ENCODE measurements around the gene GPR17.

GPR17 gene

GRCh38 chr2:127645395-127646291 is at the start of gene GPR17:
GPR17 (plus strand) TSS chr2:127646153; CDS start chr2:127650736, 4,583 bp downstream.
- no peak for DNase-seq

- no peak for DNase-seq
Measured at GRCh38 chr2:127596311-127597045, 49.5 kb upstream of the GPR17 start.

- no peak for DNase-seq
Measured at GRCh38 chr2:127597046-127597983, 48.6 kb upstream of the GPR17 start.

GRCh38 chr2:127597984-127598380 is 48.0 kb upstream of the GPR17 start:
- DNase-seq: no peak

- no peak for DNase-seq
Measured at GRCh38 chr2:127598711-127599110, 47.2 kb upstream of the GPR17 start.

GRCh38 chr2:127599211-127599610 is 46.7 kb upstream of the GPR17 start:
- no peak for DNase-seq

GRCh38 chr2:127604986-127605385 is 41.0 kb upstream of the GPR17 start:
- no peak for DNase-seq

- no peak for DNase-seq
Measured at GRCh38 chr2:127605691-127606263, 40.2 kb upstream of the GPR17 start.

- DNase-seq: no peak
Measured at GRCh38 chr2:127606625-127607398, 39.1 kb upstream of the GPR17 start.

- no peak for DNase-seq
Measured at GRCh38 chr2:127607399-127607908, 38.5 kb upstream of the GPR17 start.

GRCh38 chr2:127608061-127609030 is 37.6 kb upstream of the GPR17 start:
- DNase-seq: no peak

GRCh38 chr2:127609031-127609751 is 36.8 kb upstream of the GPR17 start:
- no peak for DNase-seq

- DNase-seq: no peak
Measured at GRCh38 chr2:127609818-127610217, 36.1 kb upstream of the GPR17 start.

GRCh38 chr2:127610561-127610960 is 35.4 kb upstream of the GPR17 start:
- no peak for DNase-seq

- DNase-seq: no peak
Measured at GRCh38 chr2:127611076-127611925, 34.7 kb upstream of the GPR17 start.

GRCh38 chr2:127612111-127612822 is 33.7 kb upstream of the GPR17 start:
- DNase-seq: no peak

- no peak for DNase-seq
Measured at GRCh38 chr2:127614246-127614645, 31.7 kb upstream of the GPR17 start.

- no peak for DNase-seq
Measured at GRCh38 chr2:127614731-127615130, 31.2 kb upstream of the GPR17 start.
